ENCODE data around the gene FBXO31.

Gene FBXO31

GRCh38 chr16:87406495-87407088 lies 23.0 kb upstream of the FBXO31 start:
- TF ChIP-seq CTCF (IDR thresholded peaks at IDR 0.05; ENCODE audit: borderline replicate concordance, insufficient read depth, low read depth, low read length): no peak
- no peak overlapping the region for H3K4me3 ChIP-seq (ENCODE audit: low read depth, low read length)

- no peak overlapping the region for H3K4me3 ChIP-seq (ENCODE audit: low read depth, low read length)
- no peak for TF ChIP-seq CTCF (IDR thresholded peaks at IDR 0.05; ENCODE audit: borderline replicate concordance, insufficient read depth, low read depth, low read length)
These were observed 21.4 kb upstream of the FBXO31 start for GRCh38 chr16:87404764-87405625.

- no peak for TF ChIP-seq CTCF (IDR thresholded peaks at IDR 0.05; ENCODE audit: borderline replicate concordance, insufficient read depth, low read depth, low read length)
- no peak overlapping the region for H3K4me3 ChIP-seq (ENCODE audit: low read depth, low read length)
These were observed 11.7 kb upstream of the FBXO31 start for GRCh38 chr16:87395181-87395842.

- no peak for TF ChIP-seq CTCF (IDR thresholded peaks at IDR 0.05; ENCODE audit: borderline replicate concordance, insufficient read depth, low read depth, low read length)
- no peak overlapping the region for H3K4me3 ChIP-seq (ENCODE audit: low read depth, low read length)
These were observed 10.1 kb upstream of the FBXO31 start for GRCh38 chr16:87393680-87394055.

GRCh38 chr16:87392821-87393679 lies 9.5 kb upstream of the FBXO31 start:
- no peak for TF ChIP-seq CTCF (IDR thresholded peaks at IDR 0.05; ENCODE audit: borderline replicate concordance, insufficient read depth, low read depth, low read length)
- H3K4me3 ChIP-seq (ENCODE audit: low read depth, low read length): peak overlapping the region; percentile 57

- TF ChIP-seq CTCF (IDR thresholded peaks at IDR 0.05; ENCODE audit: borderline replicate concordance, insufficient read depth, low read depth, low read length): no peak
- H3K4me3 ChIP-seq (ENCODE audit: low read depth, low read length): peak within 1 kb of the TSS; percentile 67
These were observed 8.6 kb upstream of the FBXO31 start, which contains the start of gene MAP1LC3B for GRCh38 chr16:87391950-87392820. MAP1LC3B (plus strand) TSS chr16:87392336; CDS start chr16:87392428, 92 bp downstream.

Measured in GM12875 (cell line).